Measurements from ENCODE around the gene UTP4. TPM values are rescaled to one million over a fixed set of nuclear protein-coding genes. Genes with fewer than 3 reads are reported as not detected.
A peak's percentile ranks its signal among the peaks of the same experiment; 100 is the strongest.

The UTP4 gene
- total RNA-seq, 1 donor from 2014 or later, result 40.1 TPM

GRCh38 chr16:69165584-69165983 is 33.1 kb downstream of the UTP4 start:
- intact Hi-C loops (cut with DNase I), result no loop called here
- ATAC-seq (no peak), DNase-seq (ENCODE audit: low spot score) (no peak)

- ATAC-seq (no peak), DNase-seq (ENCODE audit: low spot score) (no peak)
- intact Hi-C loops (cut with DNase I), result no loop called here
These were observed 33.9 kb downstream of the UTP4 start for GRCh38 chr16:69166221-69166833.

- intact Hi-C loops (cut with DNase I), result no loop called here
- DNase-seq (ENCODE audit: low spot score), result no peak
- no peak for ATAC-seq
These were observed 34.8 kb downstream of the UTP4 start for GRCh38 chr16:69166946-69167930.

GRCh38 chr16:69169051-69169450 is 36.6 kb downstream of the UTP4 start:
- intact Hi-C loops (cut with DNase I), result no loop called here
- DNase-seq (ENCODE audit: low spot score), result no peak
- no peak for ATAC-seq

GRCh38 chr16:69169607-69170352 is 37.3 kb downstream of the UTP4 start:
- no peak for ATAC-seq
- DNase-seq (ENCODE audit: low spot score), result no peak
- intact Hi-C loops (cut with DNase I), result no loop called here

GRCh38 chr16:69171325-69172084 is 39.1 kb downstream of the UTP4 start:
- peak; percentile 33 for ATAC-seq
- intact Hi-C loops (cut with DNase I), result no loop called here
- no peak for DNase-seq (ENCODE audit: low spot score)

GRCh38 chr16:69176033-69176800 is 43.8 kb downstream of the UTP4 start:
- no peak for DNase-seq (ENCODE audit: low spot score)
- ATAC-seq, result no peak
- intact Hi-C loops (cut with DNase I), result no loop called here

GRCh38 chr16:69179328-69180010 is 47.0 kb downstream of the UTP4 start:
- peak; percentile 81 for DNase-seq (ENCODE audit: low spot score)
- ATAC-seq, result peak; percentile 93
- intact Hi-C loops (cut with DNase I), result no loop called here

- intact Hi-C loops (cut with DNase I), result no loop called here
- peak; percentile 18 for ATAC-seq
- DNase-seq (ENCODE audit: low spot score), result no peak
These were observed 47.5 kb downstream of the UTP4 start for GRCh38 chr16:69180011-69180338.

- no peak for ATAC-seq
- intact Hi-C loops (cut with DNase I), result no loop called here
These were observed 50.4 kb downstream of the UTP4 start for GRCh38 chr16:69182730-69183416.

GRCh38 chr16:69186642-69187445 is 54.4 kb downstream of the UTP4 start, which contains the start of gene SNTB2:
Gene SNTB2 (plus strand): TSS chr16:69187164. CDS start chr16:69187167, 3 bp downstream.
- ATAC-seq (peak; percentile 98), DNase-seq (ENCODE audit: low spot score) (peak; percentile 97)
- intact Hi-C loops (cut with DNase I), result no loop called here

More at GRCh38 chr16:69182730-69183416, 50.4 kb downstream of the UTP4 start:
- DNase-seq (ENCODE audit: low spot score), result no peak

GRCh38 chr16:69187446-69188235 is 55.2 kb downstream of the UTP4 start:
- ATAC-seq, result peak; percentile 40

GRCh38 chr16:69188236-69188549 is 55.7 kb downstream of the UTP4 start:
- intact Hi-C loops (cut with DNase I), result no loop called here
- ATAC-seq (no peak), DNase-seq (ENCODE audit: low spot score) (no peak)

More at GRCh38 chr16:69187446-69188235, 55.2 kb downstream of the UTP4 start:
- peak; percentile 72 for DNase-seq (ENCODE audit: low spot score)
- intact Hi-C loops (cut with DNase I), result no loop called here

- ATAC-seq, result no peak
- intact Hi-C loops (cut with DNase I), result no loop called here
- DNase-seq (ENCODE audit: low spot score), result no peak
These were observed 56.3 kb downstream of the UTP4 start for GRCh38 chr16:69188716-69189115.

- ATAC-seq (no peak), DNase-seq (ENCODE audit: low spot score) (no peak)
- intact Hi-C loops (cut with DNase I), result no loop called here
These were observed 57.7 kb downstream of the UTP4 start for GRCh38 chr16:69190046-69190588.

Data from sciatic nerve (tissue), 2 donors.